DND-41 (cell line): ENCODE data around the gene MRPS14.
A peak's percentile ranks its signal among the peaks of the same experiment; 100 is the strongest.

Source experiments
- ATAC-seq: fragments of 200-7000 bp; cut with Tn5 transposase; 3 replicates; pipeline ENCODE4 v1.9.1; 2021; ENCODE audit warnings: low read depth; ENCODE audit not compliant: insufficient read depth
- DNase-seq: peaks from one replicate; pipeline ENCODE4 v3.0.0-alpha.2; 2020
- H2AFZ ChIP-seq: 2 replicates; pipeline ENCODE4 v1.6.0; 2012; ENCODE audit warnings: low read depth, low read length
- H3K27ac ChIP-seq: 2 replicates; pipeline ENCODE4 v1.5.1; 2012; ENCODE audit warnings: low read length, inconsistent platforms
- H3K27me3 ChIP-seq: fragments of 200-600 bp; sonication (generic); 2 replicates; pipeline ENCODE4 v1.6.0; 2012; ENCODE audit warnings: low read length, mild to moderate bottlenecking, inconsistent platforms; ENCODE audit not compliant: insufficient read depth, poor library complexity
- H3K36me3 ChIP-seq: 2 replicates; pipeline ENCODE4 v1.5.1; 2012; ENCODE audit warnings: low read length, inconsistent platforms; ENCODE audit not compliant: insufficient read depth
- H3K4me1 ChIP-seq: 2 replicates; pipeline ENCODE4 v1.5.1; 2012; ENCODE audit warnings: mild to moderate bottlenecking, low read length; ENCODE audit not compliant: insufficient read depth
- H3K4me2 ChIP-seq: 2 replicates; pipeline ENCODE4 v1.6.0; 2012; ENCODE audit warnings: mild to moderate bottlenecking, moderate library complexity, low read length, inconsistent platforms; ENCODE audit not compliant: insufficient read depth
- H3K4me3 ChIP-seq, 2 experiments: fragments of 200-600 bp in 1 of 2; shearing (Covaris generic) in 1 of 2; 2 replicates each; pipeline ENCODE4 v1.5.1; 2012 to 2016; ENCODE audit warnings: inconsistent platforms in 2 of 2, low read length in 2 of 2, mild to moderate bottlenecking in 2 of 2, low read depth in 1 of 2, moderate library complexity in 1 of 2
- H3K79me2 ChIP-seq: 2 replicates; pipeline ENCODE4 v1.6.0; 2012; ENCODE audit warnings: low read length, inconsistent platforms; ENCODE audit not compliant: insufficient read depth
- H3K9ac ChIP-seq: 2 replicates; pipeline ENCODE4 v1.6.0; 2012; ENCODE audit warnings: low read depth, mild to moderate bottlenecking, inconsistent platforms, low read length, moderate library complexity
- H3K9me3 ChIP-seq: 2 replicates; pipeline ENCODE4 v1.5.1; 2012; ENCODE audit warnings: low read length, moderate library complexity, mild to moderate bottlenecking, inconsistent platforms; ENCODE audit not compliant: insufficient read depth, severe bottlenecking
- H4K20me1 ChIP-seq: 2 replicates; pipeline ENCODE4 v1.6.0; 2012; ENCODE audit warnings: low read length; ENCODE audit not compliant: insufficient read depth
- CTCF ChIP-seq: IDR thresholded peaks from 2 replicates; pipeline ENCODE4 v1.5.1; 2012; ENCODE audit warnings: borderline replicate concordance, low read length, moderate library complexity, mild to moderate bottlenecking; ENCODE audit not compliant: poor library complexity, severe bottlenecking; ENCODE audit errors: extremely low read depth
- EZH2 ChIP-seq: IDR thresholded peaks from 3 replicates; pipeline ENCODE4 v1.6.1; 2012; ENCODE audit warnings: borderline replicate concordance, low read depth, mild to moderate bottlenecking, moderate library complexity, low read length, inconsistent platforms; ENCODE audit not compliant: severe bottlenecking

MRPS14 gene

GRCh38 chr1:174988986-174989385 lies 34.2 kb downstream of the MRPS14 start:
- ATAC-seq: no peak
- DNase-seq: no peak
- no peak overlapping the region for H3K27ac ChIP-seq
- no peaks in the 10 kb centered on the region for H3K79me2 ChIP-seq
- no peak overlapping the region for H3K4me2 ChIP-seq
- no peaks in the 10 kb centered on the region for H4K20me1 ChIP-seq
- no peaks in the 10 kb centered on the region for H3K27me3 ChIP-seq
- H3K4me3 ChIP-seq: no peak overlapping the region
- no peak overlapping the region for H2AFZ ChIP-seq
- peaks cover 20% of the 10 kb centered on the region for H3K4me1 ChIP-seq
- TF ChIP-seq EZH2 (no peak), CTCF (no peak)
- no peak overlapping the region for H3K9ac ChIP-seq
- H3K9me3 ChIP-seq: no peaks in the 10 kb centered on the region
- no peaks in the 10 kb centered on the region for H3K36me3 ChIP-seq

GRCh38 chr1:174988539-174988938 lies 34.7 kb downstream of the MRPS14 start:
- Histone ChIP-seq H3K27ac (no peak overlapping the region), H3K4me3 (no peak overlapping the region), H3K79me2 (no peaks in the 10 kb centered on the region), H3K9ac (no peak overlapping the region), H3K27me3 (no peaks in the 10 kb centered on the region), H3K4me1 (peaks cover 20% of the 10 kb centered on the region), H3K9me3 (no peaks in the 10 kb centered on the region), H4K20me1 (no peaks in the 10 kb centered on the region), H3K4me2 (no peak overlapping the region), H3K36me3 (no peaks in the 10 kb centered on the region), H2AFZ (no peak overlapping the region)
- DNase-seq: no peak
- TF ChIP-seq EZH2: no peak
- TF ChIP-seq CTCF: no peak
- no peak for ATAC-seq

- Histone ChIP-seq H3K79me2 (no peaks in the 10 kb centered on the region), H3K4me2 (no peak overlapping the region), H3K27me3 (no peaks in the 10 kb centered on the region), H2AFZ (no peak overlapping the region), H3K4me1 (peaks cover 5% of the 10 kb centered on the region), H3K9me3 (no peaks in the 10 kb centered on the region), H3K27ac (no peak overlapping the region), H3K9ac (no peak overlapping the region), H4K20me1 (no peaks in the 10 kb centered on the region), H3K36me3 (no peaks in the 10 kb centered on the region), H3K4me3 (no peak overlapping the region)
- ATAC-seq (no peak), DNase-seq (no peak)
- TF ChIP-seq EZH2 (no peak), CTCF (no peak)
These were observed 38.3 kb downstream of the MRPS14 start for GRCh38 chr1:174984952-174985351.

- Histone ChIP-seq H3K27ac (no peak overlapping the region), H3K36me3 (peaks cover 3% of the 10 kb centered on the region; the same call in 1 of the 2 replicates), H3K9me3 (no peaks in the 10 kb centered on the region), H3K4me1 (no peaks in the 10 kb centered on the region), H3K79me2 (no peaks in the 10 kb centered on the region), H3K9ac (no peak overlapping the region), H3K27me3 (no peaks in the 10 kb centered on the region), H2AFZ (no peak overlapping the region), H3K4me2 (no peak overlapping the region), H3K4me3 (no peak overlapping the region), H4K20me1 (no peaks in the 10 kb centered on the region)
- peak; percentile 73 for TF ChIP-seq CTCF
- no peak for TF ChIP-seq EZH2
- ATAC-seq (peak; percentile 73), DNase-seq (peak; percentile 36)
These were observed 40.1 kb downstream of the MRPS14 start for GRCh38 chr1:174982971-174983689.
